Measurements from ENCODE around the gene L1CAM.
A peak's percentile ranks its signal among the peaks of the same experiment; 100 is the strongest.

Gene L1CAM

DNA sequence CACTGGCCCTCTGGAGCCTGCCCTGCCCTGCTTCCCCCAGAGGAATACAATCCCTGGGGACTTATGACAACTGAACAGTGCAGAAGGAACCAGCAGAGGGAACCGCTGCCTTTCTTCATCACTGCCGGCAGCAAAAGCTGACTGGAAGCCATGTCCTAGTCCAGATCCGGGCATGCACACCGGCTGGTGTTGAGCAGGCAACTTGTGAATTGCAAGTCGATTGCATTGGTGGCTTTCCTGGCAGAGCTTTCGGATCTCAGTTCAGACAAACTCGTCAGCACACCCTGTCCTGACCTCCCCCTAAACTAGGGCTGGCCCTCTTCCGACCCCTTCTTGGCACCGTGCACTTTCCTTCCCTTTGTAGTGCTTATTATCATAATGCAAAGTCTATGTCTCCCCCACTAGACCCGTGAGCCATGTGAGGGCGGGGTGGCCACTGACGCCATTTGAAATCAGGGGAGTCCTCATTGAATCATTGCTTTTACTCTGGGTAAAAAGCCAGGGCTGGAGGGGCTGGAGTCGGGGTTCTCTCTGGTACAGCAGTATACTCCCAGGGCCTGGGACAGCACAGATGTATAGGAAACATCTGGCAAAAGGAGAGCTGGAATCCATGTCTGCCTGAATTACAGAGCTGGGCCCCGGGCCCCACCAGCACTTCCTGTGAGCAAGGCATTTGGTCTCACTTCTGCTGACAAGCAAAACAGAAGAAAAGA is 38.3 kb upstream of the L1CAM start:
- H3K9ac ChIP-seq (ENCODE audit: low read length): peak overlapping the region; percentile 98
- peak overlapping the region; percentile 78 for H3K4me2 ChIP-seq (ENCODE audit: low read depth, low read length, poor library complexity, severe bottlenecking)
- peaks cover 16% of the 10 kb centered on the region; the same call in 1 of the 2 replicates for H3K79me2 ChIP-seq (ENCODE audit: insufficient read depth, low read length)
- peaks cover 21% of the 10 kb centered on the region for H3F3A ChIP-seq (ENCODE audit: insufficient read depth)
- no peaks in the 10 kb centered on the region for H3K9me2 ChIP-seq (replicated peaks; ENCODE audit: insufficient read depth, low read length)
- no peaks in the 10 kb centered on the region for H4K20me1 ChIP-seq (ENCODE audit: low read depth, low read length)
- no peak overlapping the region for H2AFZ ChIP-seq (ENCODE audit: low read depth, low read length, severe bottlenecking)
- H3K27ac ChIP-seq (ENCODE audit: low read depth, low read length): peak overlapping the region; percentile 100
- H3K27me3 ChIP-seq (ENCODE audit: low read length): no peaks in the 10 kb centered on the region
- peak overlapping the region; percentile 72 for H3K4me3 ChIP-seq (ENCODE audit: insufficient read depth, low read length, poor library complexity, severe bottlenecking)
- H3K9me3 ChIP-seq (ENCODE audit: insufficient read depth, low read length): no peaks in the 10 kb centered on the region
- no peaks in the 10 kb centered on the region for H3K36me3 ChIP-seq (ENCODE audit: low read length)
- TF ChIP-seq EZH2phosphoT487 (conservative IDR thresholded peaks at IDR 0.05; ENCODE audit: low read length): no peak
- TF ChIP-seq, protein P1, sequence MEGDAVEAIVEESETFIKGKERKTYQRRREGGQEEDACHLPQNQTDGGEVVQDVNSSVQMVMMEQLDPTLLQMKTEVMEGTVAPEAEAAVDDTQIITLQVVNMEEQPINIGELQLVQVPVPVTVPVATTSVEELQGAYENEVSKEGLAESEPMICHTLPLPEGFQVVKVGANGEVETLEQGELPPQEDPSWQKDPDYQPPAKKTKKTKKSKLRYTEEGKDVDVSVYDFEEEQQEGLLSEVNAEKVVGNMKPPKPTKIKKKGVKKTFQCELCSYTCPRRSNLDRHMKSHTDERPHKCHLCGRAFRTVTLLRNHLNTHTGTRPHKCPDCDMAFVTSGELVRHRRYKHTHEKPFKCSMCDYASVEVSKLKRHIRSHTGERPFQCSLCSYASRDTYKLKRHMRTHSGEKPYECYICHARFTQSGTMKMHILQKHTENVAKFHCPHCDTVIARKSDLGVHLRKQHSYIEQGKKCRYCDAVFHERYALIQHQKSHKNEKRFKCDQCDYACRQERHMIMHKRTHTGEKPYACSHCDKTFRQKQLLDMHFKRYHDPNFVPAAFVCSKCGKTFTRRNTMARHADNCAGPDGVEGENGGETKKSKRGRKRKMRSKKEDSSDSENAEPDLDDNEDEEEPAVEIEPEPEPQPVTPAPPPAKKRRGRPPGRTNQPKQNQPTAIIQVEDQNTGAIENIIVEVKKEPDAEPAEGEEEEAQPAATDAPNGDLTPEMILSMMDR (IDR thresholded peaks at IDR 0.05; ENCODE audit: insufficient read depth, low read length, poor library complexity, severe bottlenecking): no peak

DNA sequence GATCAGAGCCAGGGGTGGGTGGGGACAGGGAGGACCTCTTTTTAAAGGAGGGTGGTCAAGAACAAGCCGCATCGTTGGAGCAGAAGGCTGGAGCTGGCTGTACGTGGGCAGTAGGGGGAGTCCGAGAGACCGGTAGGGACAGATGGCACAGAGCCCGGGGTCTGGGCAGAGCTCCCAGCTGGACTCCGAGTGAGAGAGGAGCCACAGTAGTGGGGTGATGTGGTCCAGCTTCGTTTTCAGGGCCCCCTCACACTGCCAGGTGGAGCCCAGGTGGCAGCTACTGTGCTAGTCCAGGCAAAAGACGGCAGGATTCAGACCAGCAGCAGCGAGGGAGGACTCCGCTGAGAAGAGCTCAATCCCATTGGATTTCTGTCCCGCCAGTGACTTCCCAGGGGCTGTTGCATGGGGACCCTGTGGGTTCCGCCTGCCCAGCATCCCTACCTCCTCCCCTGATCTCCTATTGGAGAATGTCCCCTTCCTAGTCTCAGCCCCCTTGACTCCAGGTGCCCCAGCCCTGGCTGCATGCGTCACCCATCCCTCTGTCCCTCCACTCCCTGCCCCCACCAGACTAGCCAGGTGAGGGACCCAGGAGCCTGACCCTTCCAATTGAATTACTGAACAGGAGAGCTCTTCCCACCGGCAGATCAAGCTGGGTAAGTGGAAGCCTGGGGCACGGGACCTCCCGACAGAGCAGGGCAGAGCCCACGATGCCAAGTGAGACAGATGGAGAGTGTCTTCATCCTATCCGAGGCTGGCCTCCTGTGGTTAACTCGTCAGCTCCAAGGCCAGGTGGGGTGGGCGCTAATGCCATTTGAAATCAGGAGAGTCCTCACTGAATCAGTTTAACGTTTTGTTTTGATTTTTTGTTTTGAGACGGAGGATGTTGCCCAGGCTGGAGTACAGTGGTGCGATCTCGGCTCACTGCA is 37.2 kb upstream of the L1CAM start:
- Histone ChIP-seq H3K79me2 (ENCODE audit: insufficient read depth, low read length) (peaks cover 16% of the 10 kb centered on the region; the same call in 1 of the 2 replicates), H3K27ac (ENCODE audit: low read depth, low read length) (no peak overlapping the region), H3K4me2 (ENCODE audit: low read depth, low read length, poor library complexity, severe bottlenecking) (no peak overlapping the region), H3F3A (ENCODE audit: insufficient read depth) (peaks cover 16% of the 10 kb centered on the region), H3K27me3 (ENCODE audit: low read length) (no peaks in the 10 kb centered on the region), H3K9me3 (ENCODE audit: insufficient read depth, low read length) (no peaks in the 10 kb centered on the region), H3K9me2 (replicated peaks; ENCODE audit: insufficient read depth, low read length) (no peaks in the 10 kb centered on the region), H3K36me3 (ENCODE audit: low read length) (no peaks in the 10 kb centered on the region), H3K9ac (ENCODE audit: low read length) (no peak overlapping the region), H4K20me1 (ENCODE audit: low read depth, low read length) (no peaks in the 10 kb centered on the region), H3K4me3 (ENCODE audit: insufficient read depth, low read length, poor library complexity, severe bottlenecking) (no peak overlapping the region), H2AFZ (ENCODE audit: low read depth, low read length, severe bottlenecking) (no peak overlapping the region)
- no peak for TF ChIP-seq EZH2phosphoT487 (conservative IDR thresholded peaks at IDR 0.05; ENCODE audit: low read length)
- TF ChIP-seq, protein P1 (IDR thresholded peaks at IDR 0.05; ENCODE audit: insufficient read depth, low read length, poor library complexity, severe bottlenecking): no peak

DNA sequence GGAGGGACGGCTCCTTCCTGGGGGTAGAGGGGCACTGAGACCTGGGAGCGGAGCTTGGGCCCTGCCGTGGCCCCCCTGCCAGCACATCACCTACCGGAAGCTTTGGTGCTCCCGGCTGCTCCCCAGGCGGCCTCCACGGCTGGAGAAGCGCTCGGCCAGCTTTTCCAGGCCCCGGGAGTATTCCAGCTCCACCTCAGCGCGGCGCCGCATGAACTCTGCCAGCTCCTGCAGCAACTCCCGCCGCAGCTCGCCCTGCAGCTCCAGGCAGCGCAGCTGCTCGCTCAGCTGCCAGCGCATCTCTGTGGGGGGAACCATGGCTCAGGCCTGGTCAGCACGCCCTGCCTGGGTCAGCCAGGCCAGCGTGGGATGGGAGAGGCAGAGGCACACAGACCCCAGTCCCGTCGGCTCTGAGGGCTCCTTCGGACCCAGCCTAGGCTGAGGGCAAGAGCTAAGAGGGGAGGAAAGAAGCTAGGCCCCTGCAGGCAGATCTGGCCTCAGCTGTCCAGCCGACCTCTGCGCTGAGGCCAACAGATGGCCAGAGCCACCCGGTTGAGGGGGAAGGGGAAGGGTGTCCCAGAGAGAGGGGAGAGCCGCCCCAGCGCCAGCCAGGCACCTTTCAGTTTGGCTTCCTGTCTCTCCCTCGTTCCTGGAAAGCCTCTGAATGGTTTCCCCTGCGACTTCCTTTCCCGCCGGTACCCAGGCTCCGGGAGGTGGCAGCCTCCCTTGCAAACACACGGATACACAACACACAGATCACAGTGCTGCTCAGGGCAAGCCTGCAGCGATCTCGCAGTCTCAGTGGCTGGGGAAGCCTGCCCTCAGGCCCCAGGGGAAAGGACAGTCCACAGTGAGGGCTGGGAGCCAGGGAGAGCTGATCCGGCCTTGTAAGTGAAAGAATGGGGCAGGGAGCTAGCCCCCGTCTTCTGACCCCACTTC is 35.8 kb upstream of the L1CAM start:
- Histone ChIP-seq H3K9me3 (ENCODE audit: insufficient read depth, low read length) (no peaks in the 10 kb centered on the region), H3K4me3 (ENCODE audit: insufficient read depth, low read length, poor library complexity, severe bottlenecking) (no peak overlapping the region), H3K79me2 (ENCODE audit: insufficient read depth, low read length) (peaks cover 16% of the 10 kb centered on the region; the same call in 1 of the 2 replicates), H2AFZ (ENCODE audit: low read depth, low read length, severe bottlenecking) (no peak overlapping the region), H3K4me2 (ENCODE audit: low read depth, low read length, poor library complexity, severe bottlenecking) (no peak overlapping the region), H3K27ac (ENCODE audit: low read depth, low read length) (no peak overlapping the region), H3K9ac (ENCODE audit: low read length) (no peak overlapping the region), H3K9me2 (replicated peaks; ENCODE audit: insufficient read depth, low read length) (no peaks in the 10 kb centered on the region), H3F3A (ENCODE audit: insufficient read depth) (peaks cover 5% of the 10 kb centered on the region), H3K36me3 (ENCODE audit: low read length) (no peaks in the 10 kb centered on the region), H4K20me1 (ENCODE audit: low read depth, low read length) (no peaks in the 10 kb centered on the region), H3K27me3 (ENCODE audit: low read length) (no peaks in the 10 kb centered on the region)
- no peak for TF ChIP-seq EZH2phosphoT487 (conservative IDR thresholded peaks at IDR 0.05; ENCODE audit: low read length)
- TF ChIP-seq, protein P1 (IDR thresholded peaks at IDR 0.05; ENCODE audit: insufficient read depth, low read length, poor library complexity, severe bottlenecking): no peak
